ENCODE measurements around the gene KCNJ6. TPM values are rescaled to one million over a fixed set of nuclear protein-coding genes. Genes with fewer than 3 reads are reported as not detected.

Gene KCNJ6
- polyA plus RNA-seq, 1 of the 3 experiments (the other 2 are of a cell fraction), result not detected

- no peak overlapping the region for H3K4me2 ChIP-seq
- TF ChIP-seq SIN3A (IDR thresholded peaks at IDR 0.05; ENCODE audit: borderline replicate concordance, low read depth, low read length) (no peak), PBX3 (IDR thresholded peaks at IDR 0.05) (no peak), RXRA (IDR thresholded peaks at IDR 0.05; ENCODE audit: borderline replicate concordance, low read depth) (no peak), NRF1 (IDR thresholded peaks at IDR 0.05; ENCODE audit: low read depth, low read length) (no peak), JUND (IDR thresholded peaks at IDR 0.05) (no peak), SMC3 (IDR thresholded peaks at IDR 0.05; ENCODE audit: low read depth, low read length) (no peak), RAD21 (IDR thresholded peaks at IDR 0.05; ENCODE audit: low read length) (no peak), NFIC (IDR thresholded peaks at IDR 0.05; ENCODE audit: borderline replicate concordance) (no peak), MEF2A (IDR thresholded peaks at IDR 0.05; ENCODE audit: borderline replicate concordance, low read depth) (no peak), USF1 (IDR thresholded peaks at IDR 0.05; ENCODE audit: borderline replicate concordance, low read depth) (no peak), TAF1 (IDR thresholded peaks at IDR 0.05; ENCODE audit: borderline replicate concordance, low read depth, low read length) (no peak), RFX5 (IDR thresholded peaks at IDR 0.05; ENCODE audit: low read length) (no peak), YY1 (IDR thresholded peaks at IDR 0.05; ENCODE audit: low read depth) (no peak), IRF3 (IDR thresholded peaks at IDR 0.05; ENCODE audit: low read depth, low read length) (no peak), ELF1 (IDR thresholded peaks at IDR 0.05) (no peak), FOXM1 (IDR thresholded peaks at IDR 0.05; ENCODE audit: low read depth) (no peak), USF2 (IDR thresholded peaks at IDR 0.05; ENCODE audit: borderline replicate concordance, low read depth, low read length) (no peak), POLR2AphosphoS5 (IDR thresholded peaks at IDR 0.05; ENCODE audit: low read depth, low read length) (no peak), MXI1 (IDR thresholded peaks at IDR 0.05; ENCODE audit: low read depth, low read length) (no peak), EZH2phosphoT487 (IDR thresholded peaks at IDR 0.05; ENCODE audit: borderline replicate concordance, low read depth) (no peak)
- no peaks in the 10 kb centered on the region for H3K36me3 ChIP-seq (replicated peaks in 1 of 2; ENCODE audit: control insufficient read depth in 1 of 2, insufficient read depth in 2 of 2, low read length in 1 of 2)
- CTCF ChIA-PET, result interaction anchor here (1.6 kb wide), 1 partner anchor 29 kb away, joined by 3 read pairs; no protein-coding TSS in a partner anchor
- H3K4me3 ChIP-seq (ENCODE audit: low read depth in 2 of 2, low read length in 1 of 2), result no peak overlapping the region
- no peak for DNase-seq
- H3K27me3 ChIP-seq (ENCODE audit: insufficient read depth), result peaks cover 35% of the 10 kb centered on the region; the same call in 1 of the 2 replicates
- no peaks in the 10 kb centered on the region for H3K79me2 ChIP-seq (ENCODE audit: insufficient read depth)
- H2AFZ ChIP-seq (ENCODE audit: low read depth), result no peak overlapping the region
- peaks cover 0 to 2% of the 10 kb centered on the region in 2 experiments; a peak in 1 of 4 replicates for H3K4me1 ChIP-seq (ENCODE audit: control insufficient read depth in 1 of 2, insufficient read depth in 2 of 2, low read depth in 1 of 2, low read length in 1 of 2)
- no peaks in the 10 kb centered on the region for H3F3A ChIP-seq (replicated peaks; ENCODE audit: insufficient read depth)
- no peaks in the 10 kb centered on the region for H3K9me3 ChIP-seq
- 35% methylated on average over 6 of the region's 6 CpGs for WGBS (ENCODE audit: low lambda C conversion rate)
- H3K9me2 ChIP-seq, result no peaks in the 10 kb centered on the region
- H4K20me1 ChIP-seq (ENCODE audit: insufficient read depth), result no peaks in the 10 kb centered on the region
- H3K9ac ChIP-seq, result no peak overlapping the region
- H3K27ac ChIP-seq (ENCODE audit: low read depth in 2 of 2, low read length in 1 of 2), result no peak overlapping the region
- POLR2A ChIA-PET, result no interaction called here
Measured at GRCh38 chr21:37645848-37646247, 270.4 kb downstream of the KCNJ6 start.
